ENCODE results near the gene TLX2.

Gene TLX2

GRCh38 chr2:74522516-74522915, 8.3 kb downstream of the TLX2 start:
- TF ChIP-seq, protein P1, sequence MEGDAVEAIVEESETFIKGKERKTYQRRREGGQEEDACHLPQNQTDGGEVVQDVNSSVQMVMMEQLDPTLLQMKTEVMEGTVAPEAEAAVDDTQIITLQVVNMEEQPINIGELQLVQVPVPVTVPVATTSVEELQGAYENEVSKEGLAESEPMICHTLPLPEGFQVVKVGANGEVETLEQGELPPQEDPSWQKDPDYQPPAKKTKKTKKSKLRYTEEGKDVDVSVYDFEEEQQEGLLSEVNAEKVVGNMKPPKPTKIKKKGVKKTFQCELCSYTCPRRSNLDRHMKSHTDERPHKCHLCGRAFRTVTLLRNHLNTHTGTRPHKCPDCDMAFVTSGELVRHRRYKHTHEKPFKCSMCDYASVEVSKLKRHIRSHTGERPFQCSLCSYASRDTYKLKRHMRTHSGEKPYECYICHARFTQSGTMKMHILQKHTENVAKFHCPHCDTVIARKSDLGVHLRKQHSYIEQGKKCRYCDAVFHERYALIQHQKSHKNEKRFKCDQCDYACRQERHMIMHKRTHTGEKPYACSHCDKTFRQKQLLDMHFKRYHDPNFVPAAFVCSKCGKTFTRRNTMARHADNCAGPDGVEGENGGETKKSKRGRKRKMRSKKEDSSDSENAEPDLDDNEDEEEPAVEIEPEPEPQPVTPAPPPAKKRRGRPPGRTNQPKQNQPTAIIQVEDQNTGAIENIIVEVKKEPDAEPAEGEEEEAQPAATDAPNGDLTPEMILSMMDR (IDR thresholded peaks at IDR 0.05; ENCODE audit: low read depth, low read length) = no peak
- no peak overlapping the region for H3K4me3 ChIP-seq (ENCODE audit: low read depth, low read length)

- H3K4me3 ChIP-seq (ENCODE audit: low read depth, low read length) = no peak overlapping the region
- TF ChIP-seq, protein P1 (IDR thresholded peaks at IDR 0.05; ENCODE audit: low read depth, low read length) = no peak
Measured at GRCh38 chr2:74524005-74524404, 9.8 kb downstream of the TLX2 start.

- TF ChIP-seq, protein P1 (IDR thresholded peaks at IDR 0.05; ENCODE audit: low read depth, low read length) = no peak
- no peak overlapping the region for H3K4me3 ChIP-seq (ENCODE audit: low read depth, low read length)
Measured at GRCh38 chr2:74524955-74525716, 10.9 kb downstream of the TLX2 start.

DNA sequence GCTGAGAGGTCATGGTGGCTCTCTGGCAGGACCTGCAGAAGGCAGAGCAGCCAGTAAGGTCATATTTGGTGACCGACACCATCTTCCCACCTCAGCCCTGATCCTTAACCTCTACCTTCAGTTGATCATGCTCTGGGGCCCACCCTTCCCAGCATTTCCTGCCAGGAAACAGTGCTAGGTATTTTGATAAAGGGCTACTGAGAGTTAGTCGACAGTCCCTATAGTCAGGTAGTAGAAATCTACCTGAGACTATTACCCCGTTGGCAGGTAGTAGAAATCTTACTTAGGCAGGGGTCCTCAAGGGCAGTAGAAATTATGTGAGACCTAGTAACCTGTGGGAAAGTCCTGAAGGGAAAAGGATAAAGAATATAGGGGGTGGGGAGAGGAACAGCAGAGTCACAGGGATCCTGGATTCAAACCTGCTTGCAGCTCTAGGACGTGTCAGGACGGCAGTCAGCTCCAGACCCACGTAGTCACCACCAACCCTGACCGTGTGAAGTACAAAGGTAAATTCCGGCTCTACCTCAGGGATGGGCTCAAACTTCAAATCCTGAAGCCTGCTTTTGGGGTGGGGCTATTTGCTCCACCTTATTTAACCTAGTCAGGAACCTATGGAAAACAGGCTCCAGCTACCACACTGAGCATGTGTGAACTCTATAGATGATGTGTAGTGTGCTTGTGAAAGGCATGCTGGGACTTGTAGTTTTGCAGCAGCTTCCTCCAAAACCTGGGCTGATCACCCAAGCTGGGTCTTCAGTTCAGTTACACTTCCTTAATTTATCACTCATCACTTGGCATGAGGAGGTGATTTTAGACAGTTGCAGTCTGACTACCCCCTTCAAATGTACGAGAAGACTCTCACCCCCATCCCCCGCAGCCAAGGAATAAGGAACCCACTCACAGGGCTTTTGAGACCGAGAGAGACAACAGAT, 11.7 kb downstream of the TLX2 start, which contains the start of gene DQX1:
DQX1 (minus strand) TSS at position 515 of the 932 bp plus-strand sequence; CDS start at position 13, 502 bp downstream.
- no peak within 1 kb of the TSS for H3K4me3 ChIP-seq (ENCODE audit: low read depth, low read length)

GRCh38 chr2:74526649-74527230, 12.5 kb downstream of the TLX2 start:
- no peak overlapping the region for H3K4me3 ChIP-seq (ENCODE audit: low read depth, low read length)
- TF ChIP-seq, protein P1 (IDR thresholded peaks at IDR 0.05; ENCODE audit: low read depth, low read length) = no peak

More for the DNA sequence above, 11.7 kb downstream of the TLX2 start, which contains the start of gene DQX1:
- TF ChIP-seq, protein P1 (IDR thresholded peaks at IDR 0.05; ENCODE audit: low read depth, low read length) = no peak

DNA sequence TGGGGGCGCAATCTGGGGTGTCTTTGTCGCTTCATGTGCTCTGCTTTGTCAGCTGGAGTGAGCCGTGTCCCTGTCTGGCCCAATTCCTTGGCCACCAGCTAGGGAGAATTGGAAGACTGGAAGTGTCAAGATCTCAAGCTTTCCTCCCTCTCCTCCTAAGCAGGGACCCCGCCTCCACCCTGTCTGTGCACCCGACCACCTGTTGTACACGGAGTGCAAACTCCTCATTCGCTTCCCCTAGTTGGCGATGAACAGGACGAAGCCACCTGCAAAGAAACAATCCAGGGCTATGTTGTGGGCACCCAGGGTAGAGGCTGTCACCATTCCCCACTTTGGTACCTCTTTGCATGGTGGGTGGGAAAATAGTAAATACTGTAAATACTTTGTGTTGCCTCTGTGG, 13.5 kb downstream of the TLX2 start:
- no peak overlapping the region for H3K4me3 ChIP-seq (ENCODE audit: low read depth, low read length)
- TF ChIP-seq, protein P1 (IDR thresholded peaks at IDR 0.05; ENCODE audit: low read depth, low read length) = no peak
